ENCODE data around the gene ALX1.
"Not testable (repeated sequence)": the region's sequence is repeated elsewhere in the genome, so short reads cannot be mapped to it uniquely, and the experiment has no call there.

The ALX1 gene

DNA sequence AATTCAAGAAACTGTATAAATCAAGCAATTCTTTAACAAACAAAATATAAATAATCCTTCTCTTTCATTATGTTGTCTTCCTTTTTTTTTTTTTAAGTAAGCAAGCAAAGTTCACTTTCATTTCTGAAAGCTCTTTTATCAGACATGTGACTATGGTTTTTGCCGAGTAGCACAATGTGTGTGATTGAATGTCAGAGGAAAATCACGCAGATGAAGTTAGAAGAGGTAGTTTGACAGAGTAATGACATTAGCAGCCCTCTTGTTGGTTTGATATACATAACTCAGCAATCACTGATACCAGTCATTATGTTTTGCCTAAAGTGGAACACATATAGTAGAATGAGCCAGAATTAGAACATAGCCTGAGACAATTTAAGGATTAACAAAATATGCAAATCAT, 19.0 kb downstream of the ALX1 start:
- in situ Hi-C loops (cut with HindIII; ENCODE audit: low sequenced_read_pairs): no loop called here

DNA sequence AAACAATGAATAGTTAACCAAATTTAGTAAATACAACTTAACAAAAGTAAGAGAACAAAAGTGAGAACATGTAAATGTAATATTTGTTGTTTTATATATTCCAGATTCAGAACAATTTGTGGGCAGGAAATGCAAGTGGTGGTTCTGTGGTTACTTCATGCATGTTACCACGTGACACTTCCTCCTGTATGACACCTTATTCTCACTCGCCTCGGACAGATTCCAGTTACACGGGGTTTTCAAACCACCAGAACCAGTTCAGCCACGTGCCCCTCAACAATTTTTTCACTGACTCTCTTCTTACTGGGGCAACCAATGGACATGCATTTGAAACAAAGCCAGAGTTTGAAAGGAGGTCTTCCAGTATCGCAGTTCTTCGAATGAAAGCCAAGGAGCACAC, 21.0 kb downstream of the ALX1 start:
- in situ Hi-C loops (cut with HindIII; ENCODE audit: low sequenced_read_pairs): no loop called here

DNA sequence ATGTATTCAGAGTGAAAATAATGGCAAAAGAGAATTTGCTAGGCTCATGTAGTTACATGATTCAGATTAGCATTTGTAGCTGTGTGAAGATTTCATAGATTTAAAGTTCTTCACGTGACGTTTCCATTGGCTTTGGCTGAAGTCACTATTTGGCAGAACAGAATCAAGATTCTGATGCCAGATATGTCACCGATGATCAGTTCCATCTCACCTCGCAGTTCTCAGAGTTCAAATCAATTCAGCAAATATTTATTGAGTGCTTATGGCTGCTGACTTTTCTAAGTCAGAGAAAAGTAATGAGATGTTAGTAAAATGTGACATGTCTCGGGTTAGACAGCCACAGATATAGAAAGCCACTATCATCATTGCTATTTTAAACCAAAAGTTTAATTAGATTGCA, 28.4 kb downstream of the ALX1 start:
- in situ Hi-C loops (cut with HindIII; ENCODE audit: low sequenced_read_pairs): no loop called here

DNA sequence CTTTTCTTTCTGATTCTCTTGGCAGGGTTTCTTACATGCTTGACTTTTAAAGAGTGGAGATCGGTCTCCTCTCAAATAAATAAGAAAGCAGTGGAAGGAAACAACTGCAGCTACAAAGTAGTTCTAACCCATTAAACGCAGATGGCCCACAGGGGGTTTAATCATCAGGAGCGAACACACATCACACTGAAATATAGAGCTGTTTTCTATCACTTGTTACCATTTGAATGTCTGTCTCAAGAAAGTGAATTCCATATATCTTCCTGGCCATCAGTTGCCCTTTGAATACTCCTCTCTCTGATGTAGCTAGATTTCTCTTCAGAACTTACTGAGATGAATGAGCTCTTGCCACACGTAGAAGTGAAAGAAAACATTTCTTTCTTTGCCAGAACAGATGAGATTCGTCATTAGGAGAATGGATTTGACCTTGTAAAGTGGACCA, 29.1 kb downstream of the ALX1 start:
- in situ Hi-C loops (cut with HindIII; ENCODE audit: low sequenced_read_pairs): no loop called here

DNA sequence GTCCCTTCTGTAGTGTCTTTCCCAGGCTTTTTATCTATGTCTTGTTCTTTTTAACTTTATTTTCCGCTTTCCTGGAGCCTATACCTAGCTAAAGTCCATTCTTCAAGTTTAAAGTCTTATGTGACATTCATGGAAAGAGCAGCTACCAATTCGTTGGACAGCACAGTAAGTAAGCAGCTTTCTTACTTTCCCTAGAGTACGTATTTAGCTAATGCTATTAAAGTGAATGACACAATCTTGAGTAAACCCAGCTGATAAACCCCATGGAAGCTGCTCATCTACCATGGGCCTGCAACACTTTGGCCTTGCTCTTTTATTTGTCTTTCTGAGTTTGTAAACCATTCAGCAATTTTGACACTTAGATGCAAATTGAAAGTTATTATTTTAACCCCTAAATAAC, 30.0 kb downstream of the ALX1 start:
- in situ Hi-C loops (cut with HindIII; ENCODE audit: low sequenced_read_pairs): no loop called here

DNA sequence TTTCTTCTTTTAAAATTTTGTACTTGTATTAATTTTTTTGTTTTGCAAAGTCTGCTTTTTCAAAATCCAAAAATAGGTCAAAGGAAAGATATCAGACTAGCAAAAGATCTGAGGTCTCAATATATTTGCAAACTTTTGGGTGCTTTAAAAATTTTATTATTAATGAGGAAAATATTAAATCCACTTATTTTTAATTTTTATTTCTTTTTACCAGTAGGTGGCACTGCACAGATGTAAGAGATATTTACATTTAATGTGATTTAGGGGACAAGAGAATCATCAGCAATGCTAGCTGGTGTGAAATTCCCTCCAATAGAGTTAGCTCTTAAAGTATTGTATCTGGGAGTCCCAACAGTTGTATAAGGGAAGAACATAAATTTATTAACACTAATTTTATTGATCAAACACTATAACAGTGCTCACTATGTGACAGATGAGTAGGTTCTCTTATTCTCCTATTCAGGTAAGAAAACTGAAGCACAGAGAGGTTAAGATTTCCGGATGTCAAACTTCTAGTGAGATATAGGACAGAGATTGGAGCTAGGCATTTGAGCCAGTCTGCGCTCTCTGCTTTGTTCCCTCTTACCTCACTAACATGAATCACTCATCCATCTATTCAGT, 30.5 kb downstream of the ALX1 start:
- in situ Hi-C loops (cut with HindIII; ENCODE audit: low sequenced_read_pairs): no loop called here

DNA sequence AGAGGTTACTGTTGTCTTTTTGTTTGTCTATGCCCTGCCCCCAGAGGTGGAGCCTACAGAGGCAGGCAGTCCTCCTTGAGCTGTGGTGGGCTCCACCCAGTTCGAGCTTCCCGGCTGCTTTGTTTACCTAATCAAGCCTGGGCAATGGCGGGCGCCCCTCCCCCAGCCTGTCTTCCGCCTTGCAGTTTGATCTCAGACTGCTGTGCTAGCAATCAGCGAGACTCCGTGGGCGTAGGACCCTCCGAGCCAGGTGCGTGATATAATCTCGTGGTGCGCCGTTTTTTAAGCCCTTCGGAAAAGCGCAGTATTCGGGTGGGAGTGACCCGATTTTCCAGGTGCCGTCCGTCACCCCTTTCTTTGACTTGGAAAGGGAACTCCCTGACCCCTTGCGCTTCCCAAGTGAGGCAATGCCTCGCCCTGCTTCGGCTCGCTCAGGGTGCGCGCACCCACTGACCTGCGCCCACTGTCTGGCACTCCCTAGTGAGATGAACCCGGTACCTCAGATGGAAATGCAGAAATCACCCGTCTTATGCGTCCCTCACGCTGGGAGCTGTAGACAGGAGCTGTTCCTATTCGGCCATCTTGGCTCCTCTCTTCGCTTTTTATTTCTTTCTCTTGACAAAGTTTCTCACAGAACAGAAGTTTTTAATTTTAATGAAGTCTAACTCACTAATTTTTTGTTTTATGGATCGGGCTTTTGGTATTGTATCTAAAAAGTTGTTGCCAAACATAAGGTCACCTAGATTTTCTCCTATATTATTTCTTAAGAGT, 38.0 kb downstream of the ALX1 start:
- in situ Hi-C loops (cut with HindIII; ENCODE audit: low sequenced_read_pairs): not testable (repeated sequence)

DNA sequence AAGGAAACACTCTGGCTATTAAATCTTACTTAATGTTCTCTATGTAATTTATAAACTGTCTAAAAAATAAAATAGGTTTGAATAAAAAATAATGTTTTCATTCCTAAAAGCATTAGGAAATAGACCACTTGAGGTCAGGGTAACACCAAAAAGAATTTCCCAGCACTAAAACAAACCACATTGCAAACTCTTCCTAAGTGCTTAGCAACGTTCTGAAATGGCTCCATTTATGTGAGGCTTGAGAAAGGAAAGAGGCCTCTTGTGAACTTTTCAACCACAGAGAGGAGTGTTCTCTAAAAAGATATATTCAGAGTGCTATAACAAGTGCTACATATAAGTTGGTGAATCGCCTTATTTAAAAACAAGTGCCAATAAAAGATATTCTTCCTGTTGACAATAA, 42.7 kb downstream of the ALX1 start:
- in situ Hi-C loops (cut with HindIII; ENCODE audit: low sequenced_read_pairs): no loop called here

DNA sequence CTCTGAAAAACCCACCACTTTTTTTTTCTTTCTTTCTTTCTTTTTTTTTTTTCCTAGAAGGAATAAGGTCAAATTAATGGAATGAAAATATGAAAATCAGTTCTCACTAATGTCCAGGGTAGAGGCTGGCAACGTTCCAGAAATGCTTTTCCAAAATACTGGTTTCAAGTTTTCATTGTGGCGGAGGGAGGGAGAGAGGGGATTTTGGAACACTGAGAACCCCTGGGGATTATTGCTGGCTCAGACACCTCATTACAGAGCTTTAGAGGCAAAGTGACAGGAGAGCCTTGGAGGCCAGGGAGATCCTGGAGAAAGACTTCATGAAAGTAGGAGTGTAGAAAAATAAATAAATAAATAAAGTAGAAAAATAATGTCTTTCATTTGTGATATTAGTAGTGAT, 45.4 kb downstream of the ALX1 start:
- in situ Hi-C loops (cut with HindIII; ENCODE audit: low sequenced_read_pairs): no loop called here

DNA sequence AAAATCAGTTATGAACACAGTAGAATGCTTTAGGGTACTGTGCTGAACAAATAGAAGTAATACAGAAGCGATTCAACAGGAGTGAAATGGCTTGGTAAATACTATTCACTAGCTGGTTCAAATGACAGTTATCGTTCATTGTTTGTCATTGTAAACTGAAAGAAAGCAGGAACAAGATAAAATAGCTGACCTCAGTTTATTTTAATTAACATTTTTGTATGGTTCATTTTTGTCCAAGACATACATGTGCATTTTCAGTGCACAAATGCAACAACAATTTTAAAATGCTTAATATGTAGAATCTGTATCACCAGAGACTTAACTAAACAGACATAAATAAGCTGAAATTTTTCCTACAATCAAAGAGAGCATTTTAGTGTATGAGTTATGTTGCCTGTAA, 49.9 kb downstream of the ALX1 start:
- in situ Hi-C loops (cut with HindIII; ENCODE audit: low sequenced_read_pairs): no loop called here

DNA sequence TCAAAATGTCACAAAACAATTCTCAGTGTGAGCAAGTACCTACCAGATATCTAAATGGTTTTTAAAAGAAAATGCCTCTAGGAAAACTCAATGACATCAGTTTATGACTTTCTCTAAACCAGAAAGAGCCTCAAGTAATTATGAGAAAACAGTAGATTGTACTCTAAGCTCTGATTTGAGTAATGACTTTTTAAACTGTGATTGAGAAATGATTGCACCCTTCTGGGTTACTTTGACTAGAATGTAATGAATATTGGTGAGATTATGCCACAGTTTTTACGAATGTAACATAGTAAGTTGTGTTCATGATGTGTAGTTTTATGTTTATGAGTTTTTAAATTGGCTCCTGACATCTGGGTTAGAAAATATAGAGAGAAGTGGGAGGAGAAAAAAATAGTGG, 68.8 kb downstream of the ALX1 start:
- in situ Hi-C loops (cut with HindIII; ENCODE audit: low sequenced_read_pairs): no loop called here

DNA sequence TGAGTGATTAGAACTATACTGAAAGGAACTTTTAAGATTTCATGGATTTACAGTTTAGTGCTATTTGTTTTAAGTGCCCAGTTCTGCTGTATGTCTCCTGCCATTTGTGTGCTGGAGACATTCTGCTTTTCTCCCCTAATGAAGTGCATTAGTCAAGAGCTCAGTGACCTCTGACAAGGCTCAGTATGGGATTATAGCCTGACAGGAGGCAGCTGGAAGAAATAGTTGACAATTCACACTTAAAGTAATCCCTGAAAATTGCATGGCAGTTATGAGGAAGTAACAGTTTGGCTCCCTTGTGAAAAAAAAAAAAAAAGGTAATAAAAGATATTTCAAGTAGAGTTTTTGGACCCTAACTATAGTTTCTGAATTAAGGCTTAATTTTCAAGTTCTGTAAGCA, 70.3 kb downstream of the ALX1 start:
- in situ Hi-C loops (cut with HindIII; ENCODE audit: low sequenced_read_pairs): no loop called here

Data from DLD1 (cell line).